H1 (cell line): ENCODE measurements around the gene TAF6. TPM values are rescaled to one million over a fixed set of nuclear protein-coding genes. Genes with fewer than 3 reads are reported as not detected.

Source experiments
- CTCF ChIA-PET: fragments of 300-600 bp; sonication (Branson Sonifier 250); formaldehyde crosslinking; loops from one replicate; lab custom pipeline; 2021; ENCODE audit not compliant: partially characterized antibody; lab: Charles Lee
- POLR2A ChIA-PET: fragments of 300-600 bp; sonication (Branson Sonifier 250); formaldehyde crosslinking; loops from one replicate; lab custom pipeline; 2021; ENCODE audit warnings: inconsistent platforms; ENCODE audit not compliant: partially characterized antibody; lab: Charles Lee
- DNase-seq, 2 experiments: peaks; one replicate each; pipeline versions ENCODE4 v3.0.0 to v3.0.0-alpha.2; 2010 to 2022; ENCODE audit warnings: low spot score in 2 of 2, low read depth in 1 of 2, mixed read lengths in 1 of 2
- FAIRE-seq: peaks from 2 replicates; lab custom pipeline; 2011; peaks lifted over from hg19 to GRCh38; lab: Jason Lieb, UNC
- H2AFZ ChIP-seq: 2 replicates; pipeline ENCODE4 v1.8.1; 2012; ENCODE audit warnings: low read length, inconsistent platforms
- H2AK5ac ChIP-seq: 2 replicates; pipeline ENCODE4 v1.6.1; 2013; ENCODE audit warnings: low read depth, low read length
- H2BK120ac ChIP-seq: replicated peaks from 2 replicates; pipeline ENCODE3; 2013; ENCODE audit warnings: low read depth, low read length, inconsistent platforms
- H2BK12ac ChIP-seq: 2 replicates; pipeline ENCODE4 v1.6.1; 2013; ENCODE audit warnings: low read depth, low read length
- H2BK15ac ChIP-seq: 2 replicates; pipeline ENCODE4 v1.6.1; 2013; ENCODE audit warnings: low read length
- H2BK20ac ChIP-seq: 2 replicates; pipeline ENCODE4 v1.6.1; 2013; ENCODE audit warnings: low read length
- H2BK5ac ChIP-seq: 2 replicates; pipeline ENCODE4 v1.6.1; 2013; ENCODE audit warnings: low read depth, low read length
- H3K14ac ChIP-seq: 2 replicates; pipeline ENCODE4 v1.6.1; 2013; ENCODE audit warnings: inconsistent platforms; ENCODE audit not compliant: insufficient read length
- H3K18ac ChIP-seq: 2 replicates; pipeline ENCODE4 v1.6.1; 2013; ENCODE audit warnings: low read length; ENCODE audit errors: extremely low read depth
- H3K23ac ChIP-seq: 2 replicates; pipeline ENCODE4 v1.6.1; 2013; ENCODE audit warnings: inconsistent platforms; ENCODE audit not compliant: insufficient read length
- H3K23me2 ChIP-seq: 2 replicates; pipeline ENCODE4 v1.6.1; 2013; ENCODE audit warnings: low read depth, low read length
- H3K27ac ChIP-seq: 2 replicates; pipeline ENCODE4 v1.6.1; 2011; ENCODE audit warnings: low read depth, low read length, inconsistent platforms
- H3K27me3 ChIP-seq, 4 experiments: replicated peaks in 1 of 4; 1 replicate in 1 of 4; 2 replicates in 3 of 4; pipeline versions ENCODE4 v1.6.1 to v1.8.1; 2011 to 2013; ENCODE audit warnings: low read length in 3 of 4, mild to moderate bottlenecking in 3 of 4, inconsistent platforms in 2 of 4, mixed read lengths in 2 of 4, moderate library complexity in 1 of 4; ENCODE audit not compliant: control insufficient read depth in 3 of 4, insufficient read depth in 3 of 4; ENCODE audit errors: extremely low read depth in 1 of 4
- H3K36me3 ChIP-seq, 4 experiments: 2 replicates each; pipeline versions ENCODE4 v1.6.1 to v1.8.1; 2011 to 2013; ENCODE audit warnings: mild to moderate bottlenecking in 4 of 4, low read length in 3 of 4, moderate library complexity in 2 of 4, control low read depth in 1 of 4, inconsistent platforms in 1 of 4; ENCODE audit not compliant: insufficient read depth in 4 of 4, control insufficient read depth in 2 of 4
- H3K4ac ChIP-seq: replicated peaks from 2 replicates; pipeline ENCODE3; 2013; ENCODE audit warnings: low read length, low read depth, mixed read lengths, inconsistent platforms; ENCODE audit not compliant: insufficient read length
- H3K4me1 ChIP-seq, 4 experiments: replicated peaks in 1 of 4; 1 replicate in 1 of 4; 2 replicates in 3 of 4; pipeline versions ENCODE4 v1.6.1 to v1.8.1; 2011 to 2013; ENCODE audit warnings: low read length in 3 of 4, inconsistent platforms in 2 of 4, mixed read lengths in 1 of 4; ENCODE audit not compliant: insufficient read depth in 4 of 4, control insufficient read depth in 3 of 4
- H3K4me2 ChIP-seq, 2 experiments: 2 replicates each; pipeline versions ENCODE4 v1.6.1 to v1.8.1; 2011 to 2013; ENCODE audit warnings: low read depth in 2 of 2, low read length in 2 of 2, control low read depth in 1 of 2, inconsistent platforms in 1 of 2, mild to moderate bottlenecking in 1 of 2; ENCODE audit not compliant: insufficient read depth in 1 of 2
- H3K4me3 ChIP-seq, 4 experiments: fragments of 200-600, 300-600 bp in 1 of 4; sonication (generic), shearing (Covaris generic), sonication (Bioruptor Twin) in 1 of 4; 2 replicates each; pipeline versions ENCODE4 v1.5.1 to v1.8.1; 2011 to 2016; ENCODE audit warnings: low read length in 4 of 4, low read depth in 3 of 4, control low read depth in 2 of 4, inconsistent platforms in 2 of 4, mild to moderate bottlenecking in 2 of 4, mixed read lengths in 1 of 4, moderate library complexity in 1 of 4; ENCODE audit not compliant: insufficient read depth in 2 of 4; ENCODE audit errors: extremely low read depth in 1 of 4
- H3K56ac ChIP-seq: replicated peaks from 2 replicates; pipeline ENCODE3; 2013; ENCODE audit warnings: low read depth, mild to moderate bottlenecking, mixed read lengths, low read length, inconsistent platforms; ENCODE audit not compliant: insufficient read length
- H3K79me1 ChIP-seq: 2 replicates; pipeline ENCODE4 v1.6.1; 2013; ENCODE audit warnings: low read depth, low read length, control low read depth
- H3K79me2 ChIP-seq, 2 experiments: 2 replicates each; pipeline versions ENCODE4 v1.6.1 to v1.8.1; 2012 to 2013; ENCODE audit warnings: low read length in 2 of 2, mild to moderate bottlenecking in 2 of 2, inconsistent platforms in 1 of 2; ENCODE audit not compliant: insufficient read depth in 2 of 2, control insufficient read depth in 1 of 2
- H3K9ac ChIP-seq, 4 experiments: replicated peaks in 1 of 4; 1 replicate in 1 of 4; 2 replicates in 3 of 4; pipeline versions ENCODE4 v1.6.1 to v1.8.1; 2011 to 2013; ENCODE audit warnings: low read depth in 3 of 4, low read length in 3 of 4, control low read depth in 2 of 4, mild to moderate bottlenecking in 2 of 4, moderate library complexity in 2 of 4, inconsistent platforms in 1 of 4; ENCODE audit errors: extremely low read depth in 1 of 4
- H3K9me3 ChIP-seq, 2 experiments: 2 replicates each; pipeline versions ENCODE4 v1.6.1 to v1.8.1; 2012 to 2013; ENCODE audit warnings: mild to moderate bottlenecking in 2 of 2, moderate library complexity in 2 of 2, control low read depth in 1 of 2, inconsistent platforms in 1 of 2, low read depth in 1 of 2, low read length in 1 of 2, mixed read lengths in 1 of 2; ENCODE audit not compliant: insufficient read depth in 2 of 2
- H4K20me1 ChIP-seq, 2 experiments: replicated peaks in 1 of 2; 2 replicates each; pipeline versions ENCODE3 to v1.8.1; 2011 to 2013; ENCODE audit warnings: inconsistent platforms in 2 of 2, low read length in 2 of 2, mild to moderate bottlenecking in 1 of 2; ENCODE audit not compliant: insufficient read depth in 2 of 2, control insufficient read depth in 1 of 2
- H4K5ac ChIP-seq: 2 replicates; pipeline ENCODE4 v1.6.1; 2013; ENCODE audit warnings: low read length, low read depth, mixed read lengths, inconsistent platforms; ENCODE audit not compliant: insufficient read length
- H4K8ac ChIP-seq: 2 replicates; pipeline ENCODE4 v1.8.0; 2013; ENCODE audit warnings: mild to moderate bottlenecking, moderate library complexity, low read length, inconsistent platforms; ENCODE audit not compliant: insufficient read depth; ENCODE audit errors: extremely low read depth
- H4K91ac ChIP-seq: replicated peaks from 2 replicates; pipeline ENCODE3; 2013; ENCODE audit warnings: low read length, mixed read lengths, inconsistent platforms; ENCODE audit not compliant: insufficient read length
- BCL11A ChIP-seq, 2 experiments: IDR thresholded peaks; one replicate each; pipeline ENCODE4 v1.6.1; 2011; ENCODE audit warnings: low read depth in 2 of 2, low read length in 2 of 2, mild to moderate bottlenecking in 2 of 2
- EZH2 ChIP-seq: fragments of 200-600 bp; sonication (generic); IDR thresholded peaks from 2 replicates; pipeline ENCODE4 v1.7.1; 2012; ENCODE audit warnings: low read depth, mild to moderate bottlenecking, moderate library complexity, low read length, inconsistent platforms; ENCODE audit not compliant: severe bottlenecking
- PHF8 ChIP-seq: fragments of 200-600 bp; sonication (generic); conservative IDR thresholded peaks from 2 replicates; pipeline ENCODE4 v1.7.1; 2012; ENCODE audit warnings: low read depth, mild to moderate bottlenecking, inconsistent platforms, low read length, moderate library complexity
- RBBP5 ChIP-seq: IDR thresholded peaks from 2 replicates; pipeline ENCODE4 v1.7.1; 2012; ENCODE audit warnings: low read depth, mild to moderate bottlenecking, inconsistent platforms, low read length, moderate library complexity, borderline replicate concordance
- RFX5 ChIP-seq: IDR thresholded peaks from 2 replicates; pipeline ENCODE4 v1.6.1; 2011; ENCODE audit warnings: low read depth, low read length, improper control_type of control experiment, borderline replicate concordance
- SP4 ChIP-seq: IDR thresholded peaks from 2 replicates; pipeline ENCODE4 v1.6.1; 2012; ENCODE audit warnings: low read length, inconsistent platforms
- TAF1 ChIP-seq: IDR thresholded peaks from 2 replicates; pipeline ENCODE4 v1.6.1; 2011; ENCODE audit warnings: mild to moderate bottlenecking, low read depth, low read length
- WGBS, 2 experiments: shearing (Covaris generic) in 1 of 2; methylation state at CpG; one replicate each; pipeline versions ENCODE4 v1.1.6 to v1.1.7; 2013 to 2015; ENCODE audit warnings: low lambda C conversion rate in 2 of 2, mixed read lengths in 2 of 2, inconsistent platforms in 1 of 2, low coverage in 1 of 2, missing lambda C conversion rate in 1 of 2; ENCODE audit not compliant: insufficient replicate concordance in 2 of 2, insufficient coverage in 1 of 2, insufficient read length in 1 of 2; ENCODE audit errors: extremely low coverage in 1 of 2, missing lambda C conversion rate in 1 of 2; 5-methylcytosine and 5-hydroxymethylcytosine counted together
- long read RNA-seq, 2 experiments: library from RNA in 1 of 2; library from capped mRNA in 1 of 2; stranded (forward); transcript quantifications; one replicate each; pipeline ENCODE4 v2.0.0, GENCODE V29; 2021; ENCODE audit warnings: inconsistent platforms in 1 of 2
- polyA minus RNA-seq, 3 experiments: library from RNA; depleted of rRNA, polyadenylated mRNA; stranded (reverse); fragments of >200 nt; gene quantifications; 1 replicate in 2 of 3; 2 replicates in 1 of 3; pipeline ENCODE4 v1.2.3, GENCODE V29; 2011
- polyA plus RNA-seq, 7 experiments: library from polyadenylated mRNA; depleted of rRNA in 3 of 7; stranded (reverse) in 5 of 7; unstranded in 2 of 7; fragments of >200 nt in 5 of 7; fragments of 200-250 nt in 2 of 7; gene quantifications; 1 replicate in 5 of 7; 2 replicates in 1 of 7; 4 replicates in 1 of 7; pipeline versions ENCODE4 v1.2.1 to v1.2.3, GENCODE V29; 2011 to 2013; ENCODE audit warnings: missing spikeins in 2 of 7, mixed read lengths in 2 of 7
- total RNA-seq: library from RNA; stranded (reverse); fragmentation: NEBNext Ultra II Directional; extraction: Animal tissue kit (Norgen Biotek cat#: 25700); gene quantifications from 2 replicates; pipeline ENCODE4 v1.2.1, GENCODE V29; 2021

Gene TAF6
- total RNA-seq (101 and 109 TPM in 2 replicates), polyA plus RNA-seq (2011; rRNA removed) (66.7 and 113 TPM in 2 replicates), polyA minus RNA-seq (2011; rRNA and poly(A)+ RNA removed) (37.5 and 55.6 TPM in 2 replicates)
- polyA plus RNA-seq (2011; cell fraction: cytosol; rRNA removed): 29.4 TPM
- polyA plus RNA-seq (2011; cell fraction: nucleus; rRNA removed): 79.1 TPM
- polyA plus RNA-seq (2012, experiment 1 of 2): 71.9 to 120 TPM (median 110 TPM) in 4 replicates
- polyA plus RNA-seq (2012, experiment 2 of 2): 110 TPM
- polyA plus RNA-seq (2013, experiment 1 of 2): 68.1 TPM
- 69.5 TPM for polyA plus RNA-seq (2013, experiment 2 of 2)
- 42.3 TPM for polyA minus RNA-seq (2011; cell fraction: cytosol; rRNA and poly(A)+ RNA removed)
- 32.4 TPM for polyA minus RNA-seq (2011; cell fraction: nucleus; rRNA and poly(A)+ RNA removed)
- long read RNA-seq, experiment 1, transcript TAF6-211 (15 exons, 2,464 nt): major isoform, 18 of 115 reads
- long read RNA-seq, experiment 1, transcript TAF6-201 (15 exons, 2,727 nt): minor isoform, 8 of 115 reads
- long read RNA-seq, experiment 1, partial matches to known transcripts: 70 of 115 reads
- long read RNA-seq, experiment 1, other reads (novel, unspliced or antisense): 18 of 115 reads
- long read RNA-seq, experiment 2, transcript TAF6-211 (15 exons, 2,464 nt): major isoform, 17 of 32 reads
- long read RNA-seq, experiment 2, partial matches to known transcripts: 2 of 32 reads
- long read RNA-seq, experiment 2, other reads (novel, unspliced or antisense): 12 of 32 reads

DNA sequence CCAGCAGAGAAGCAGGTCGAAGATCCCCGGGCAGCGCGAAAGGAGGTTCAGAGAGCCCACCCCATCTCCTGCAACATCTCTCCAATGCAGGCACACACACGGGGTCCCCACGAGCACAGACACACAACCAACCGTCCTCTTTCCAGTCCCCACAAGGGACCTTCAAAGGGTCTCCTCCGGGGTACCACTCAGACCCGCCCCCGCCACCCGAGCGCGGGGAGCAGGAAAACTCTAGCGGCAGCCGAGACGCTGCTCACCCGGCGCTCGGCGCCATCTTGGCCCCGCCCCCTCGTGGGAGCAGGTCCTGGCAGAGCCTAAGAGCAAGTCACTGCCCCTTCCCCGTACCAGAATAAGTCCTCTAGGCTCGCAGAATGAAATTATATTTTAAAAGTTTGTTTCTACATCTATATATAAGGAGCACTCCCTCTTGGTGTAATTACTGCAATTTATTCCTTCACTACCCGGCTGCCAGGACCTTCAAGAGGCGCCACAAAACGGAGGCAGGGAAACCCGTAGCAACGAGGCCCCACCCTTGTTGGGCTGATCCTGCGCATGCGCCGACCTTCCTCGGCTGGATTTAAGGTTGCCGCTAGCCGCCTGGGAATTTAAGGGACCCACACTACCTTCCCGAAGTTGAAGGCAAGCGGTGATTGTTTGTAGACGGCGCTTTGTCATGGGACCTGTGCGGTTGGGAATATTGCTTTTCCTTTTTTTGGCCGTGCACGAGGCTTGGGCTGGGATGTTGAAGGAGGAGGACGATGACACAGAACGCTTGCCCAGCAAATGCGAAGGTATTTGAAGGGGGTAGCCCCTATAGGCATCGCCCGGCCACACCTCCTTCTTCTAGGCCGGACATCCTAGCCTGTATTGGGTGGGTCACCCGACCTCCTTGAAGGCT is at the start of gene TAF6, which contains the start of gene CNPY4:
Gene TAF6 (minus strand): TSS at position 287 of the 898 bp plus-strand sequence. CDS start 5,149 bp downstream, outside the sequence.
Gene CNPY4 (plus strand): TSS at position 563 of the 898 bp plus-strand sequence. CDS start 111 bp downstream, at position 674.
- Histone ChIP-seq H3K4me3 (peak within 1 kb of the TSS; percentile 75 to 98 (median 94)), H3K4me1 (peaks cover 0 to 5% (median 1%) of the 10 kb centered on the region in 4 experiments; a peak in 4 of 7 replicates), H3K9ac (peak within 1 kb of the TSS; percentile 87 to 96 (median 88)), H4K20me1 (peaks cover 0 to 1% of the 10 kb centered on the region in 2 experiments), H2BK5ac (peak within 1 kb of the TSS; percentile 46), H4K5ac (peak within 1 kb of the TSS; percentile 59), H2BK15ac (peak within 1 kb of the TSS; percentile 31; the same call in 1 of the 2 replicates), H2AK5ac (no peak within 1 kb of the TSS), H2AFZ (peak within 1 kb of the TSS; percentile 79; the same call in 1 of the 2 replicates), H3K14ac (no peak within 1 kb of the TSS), H3K4ac (no peak within 1 kb of the TSS), H3K4me2 (peak within 1 kb of the TSS; percentile 74 to 92), H3K79me2 (peaks cover 0 to 6% of the 10 kb centered on the region in 2 experiments; a peak in 1 of 4 replicates), H2BK20ac (no peak within 1 kb of the TSS), H3K23ac (no peak within 1 kb of the TSS), H2BK12ac (peak within 1 kb of the TSS; percentile 80), H3K36me3 (no peaks in the 10 kb centered on the region), H3K27me3 (no peaks in the 10 kb centered on the region), H3K23me2 (peaks cover 8% of the 10 kb centered on the region), H3K56ac (peak within 1 kb of the TSS; percentile 42), H3K27ac (peak within 1 kb of the TSS; percentile 88), H3K9me3 (no peaks in the 10 kb centered on the region), H3K79me1 (0 out of 2 replicates have a peak, but pooled peaks cover 4% of the 10 kb centered on the region), H4K91ac (no peak within 1 kb of the TSS), H4K8ac (peak within 1 kb of the TSS; percentile 60), H3K18ac (peak within 1 kb of the TSS; percentile 87), H2BK120ac (no peak within 1 kb of the TSS)
- CTCF ChIA-PET: interaction anchor here (1.0 to 1.6 kb wide), 2 partner anchors 11 to 15 kb away, joined by 3 to 10 read pairs; no protein-coding TSS in a partner anchor
- peak; percentile 89 to 94 for DNase-seq
- no peak for FAIRE-seq
- POLR2A ChIA-PET: interaction anchor here (0.5 to 19.1 kb wide), 9 partner anchors 8 to 155 kb away, joined by 3 to 414 read pairs (median 6); partner anchors contain the start of genes AP4M1, GAL3ST4 and MCM7
- 1% methylated on average over 49 of the region's 49 CpGs; no CpG with 5 or more reads in 1 of the 2 experiments for WGBS, 2 experiments
- TF ChIP-seq RBBP5 (0 out of 2 replicates have a peak, but pooled peaks have one; percentile 75), RFX5 (no peak), PHF8 (peak; percentile 91), TAF1 (peak; percentile 100), BCL11A (IDR thresholded peaks at IDR 0.05; ENCODE audit: low read depth in 2 of 2, low read length in 2 of 2) (no peak), SP4 (peak; percentile 74; the same call in 1 of the 2 replicates), EZH2 (no peak)
